Middle frontal gyrus (tissue), 1 donor: Measurements from ENCODE around the gene LAMA3.

Experiments used
- DNase-seq: peaks from one replicate; pipeline ENCODE4 v3.0.0-alpha.2; 2015; ENCODE audit warnings: low spot score; ENCODE audit errors: extremely low spot score

The LAMA3 gene

GRCh38 chr18:23689031-23689615 lies at the start of gene LAMA3:
TSS of gene LAMA3 (plus strand) at chr18:23689453. CDS start at chr18:23689684, 231 bp downstream.
- no peak for DNase-seq

GRCh38 chr18:23640052-23640451 lies 49.2 kb upstream of the LAMA3 start:
- DNase-seq = no peak

GRCh38 chr18:23641143-23641720 lies 48.0 kb upstream of the LAMA3 start:
- DNase-seq = no peak

GRCh38 chr18:23641937-23642666 lies 47.2 kb upstream of the LAMA3 start:
- no peak for DNase-seq

- no peak for DNase-seq
Measured at GRCh38 chr18:23643815-23644490, 45.3 kb upstream of the LAMA3 start.

GRCh38 chr18:23645568-23646175 lies 43.6 kb upstream of the LAMA3 start:
- no peak for DNase-seq

- no peak for DNase-seq
Measured at GRCh38 chr18:23646282-23646681, 43.0 kb upstream of the LAMA3 start.

- DNase-seq = no peak
Measured at GRCh38 chr18:23648456-23648855, 40.8 kb upstream of the LAMA3 start.

GRCh38 chr18:23648940-23649607 lies 40.2 kb upstream of the LAMA3 start:
- DNase-seq = no peak

- DNase-seq = no peak
Measured at GRCh38 chr18:23650968-23651927, 38.0 kb upstream of the LAMA3 start.

GRCh38 chr18:23652232-23652631 lies 37.0 kb upstream of the LAMA3 start:
- DNase-seq = no peak

- DNase-seq = no peak
Measured at GRCh38 chr18:23658285-23658684, 31.0 kb upstream of the LAMA3 start.

- DNase-seq = no peak
Measured at GRCh38 chr18:23661735-23662308, 27.4 kb upstream of the LAMA3 start.

- DNase-seq = no peak
Measured at GRCh38 chr18:23662309-23663263, 26.7 kb upstream of the LAMA3 start, which contains the start of gene ANKRD29. TSS of gene ANKRD29 (minus strand) at chr18:23662911. CDS start at chr18:23662730, 181 bp downstream.

- DNase-seq = no peak
Measured at GRCh38 chr18:23664674-23665073, 24.6 kb upstream of the LAMA3 start.

GRCh38 chr18:23667114-23667513 lies 22.1 kb upstream of the LAMA3 start:
- no peak for DNase-seq

- DNase-seq = no peak
Measured at GRCh38 chr18:23668731-23669130, 20.5 kb upstream of the LAMA3 start.

GRCh38 chr18:23669202-23669766 lies 20.0 kb upstream of the LAMA3 start:
- no peak for DNase-seq
